Choroid plexus epithelial cell (primary cell): ENCODE data around the gene YARS2.

Experiments
- DNase-seq: peaks from one replicate; pipeline ENCODE4 v3.0.0-alpha.2; 2010; ENCODE audit warnings: low read depth
- H3K4me3 ChIP-seq: 2 replicates; pipeline ENCODE4 v1.5.1; 2011; ENCODE audit warnings: low read depth, mild to moderate bottlenecking, control low read depth, low read length, moderate library complexity
- CTCF ChIP-seq: conservative IDR thresholded peaks from 2 replicates; pipeline ENCODE4 v1.5.1; 2011; ENCODE audit warnings: low read depth, mild to moderate bottlenecking, control low read depth, inconsistent platforms, low read length, moderate library complexity

Gene YARS2

DNA sequence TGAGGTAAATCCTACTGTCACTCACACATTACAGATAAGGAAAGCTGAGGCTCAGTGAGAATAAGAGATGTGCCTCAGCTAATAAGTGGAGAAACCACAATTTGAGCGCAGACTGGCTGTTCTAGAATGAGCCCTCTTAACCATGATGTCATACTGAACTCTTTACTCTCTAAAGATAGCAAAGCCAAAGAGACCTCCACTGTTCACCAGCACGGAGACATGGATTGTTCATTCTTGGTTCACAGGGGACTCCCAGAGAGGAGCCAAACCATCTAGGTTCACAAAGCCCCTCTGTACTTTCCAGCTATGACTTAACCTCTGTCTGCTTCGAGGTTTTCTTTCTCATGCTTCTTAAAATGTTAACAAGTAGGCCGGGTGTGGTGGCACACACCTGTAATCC, 32.7 kb upstream of the YARS2 start:
- no peak for TF ChIP-seq CTCF
- no peak for DNase-seq
- H3K4me3 ChIP-seq: no peak overlapping the region

DNA sequence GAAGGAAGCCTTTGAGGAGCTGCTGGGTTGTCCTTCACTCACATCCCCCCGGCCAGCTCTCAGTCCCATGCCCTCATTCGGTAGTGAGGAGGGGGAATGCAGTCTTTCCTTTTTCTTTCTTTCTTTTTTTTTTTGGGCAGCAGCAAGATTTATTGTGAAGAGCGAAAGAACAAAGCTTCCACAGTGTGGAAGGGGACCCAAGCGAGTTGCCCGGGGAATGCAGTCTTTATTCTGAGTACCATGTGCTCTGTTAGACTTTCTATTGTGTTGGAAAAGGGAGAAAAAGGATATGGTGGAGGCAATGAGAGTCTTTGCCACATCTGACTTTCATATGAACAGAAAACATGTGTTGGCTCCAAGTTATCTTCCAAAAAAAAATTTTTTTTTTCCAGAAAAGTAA, 29.9 kb upstream of the YARS2 start:
- DNase-seq: no peak
- no peak for TF ChIP-seq CTCF

DNA sequence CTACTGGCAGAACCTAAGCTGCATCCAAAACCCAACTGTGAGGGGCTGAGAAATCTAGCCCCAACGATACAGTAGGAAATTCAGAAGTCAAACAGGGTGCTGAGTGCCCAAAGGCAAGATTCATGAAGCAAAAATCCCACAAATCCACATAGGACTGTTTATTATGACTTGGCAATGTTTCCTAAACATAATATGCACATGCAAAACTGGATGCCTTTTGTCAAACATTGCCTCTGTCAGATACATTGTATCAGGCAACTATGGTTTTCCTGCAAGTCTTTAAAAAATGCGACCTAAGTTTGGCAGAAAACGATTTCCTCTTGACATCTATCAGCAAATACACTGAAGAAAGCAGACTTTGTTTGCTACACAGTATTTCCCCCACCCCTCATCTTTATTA, 27.3 kb upstream of the YARS2 start:
- no peak for DNase-seq
- H3K4me3 ChIP-seq: no peak overlapping the region
- no peak for TF ChIP-seq CTCF

More for the DNA sequence above, 29.9 kb upstream of the YARS2 start:
- no peak overlapping the region for H3K4me3 ChIP-seq

DNA sequence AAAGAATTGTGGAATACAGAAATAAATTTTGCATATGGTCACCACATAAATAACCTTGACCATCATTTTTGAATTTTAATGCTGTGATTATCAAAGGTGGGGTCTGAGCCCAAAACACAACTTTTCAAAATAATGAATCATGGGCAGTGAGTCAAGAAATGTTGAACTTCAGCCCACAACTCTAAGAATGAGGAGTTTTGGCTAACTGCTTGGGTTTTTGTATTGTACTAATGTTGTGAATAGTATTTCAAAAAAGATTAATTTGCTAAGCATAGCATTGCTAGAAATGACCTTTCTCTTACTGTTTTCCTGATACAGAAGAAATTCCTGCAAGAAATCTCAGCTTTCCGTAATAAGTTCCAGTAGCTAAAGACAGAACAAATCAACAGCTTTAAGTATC, 24.4 kb upstream of the YARS2 start:
- no peak overlapping the region for H3K4me3 ChIP-seq
- peak; percentile 33 for DNase-seq
- TF ChIP-seq CTCF: no peak

- no peak overlapping the region for H3K4me3 ChIP-seq
- TF ChIP-seq CTCF: no peak
- DNase-seq: peak; percentile 82
Measured at GRCh38 chr12:32777691-32778175, 22.0 kb upstream of the YARS2 start.

DNA sequence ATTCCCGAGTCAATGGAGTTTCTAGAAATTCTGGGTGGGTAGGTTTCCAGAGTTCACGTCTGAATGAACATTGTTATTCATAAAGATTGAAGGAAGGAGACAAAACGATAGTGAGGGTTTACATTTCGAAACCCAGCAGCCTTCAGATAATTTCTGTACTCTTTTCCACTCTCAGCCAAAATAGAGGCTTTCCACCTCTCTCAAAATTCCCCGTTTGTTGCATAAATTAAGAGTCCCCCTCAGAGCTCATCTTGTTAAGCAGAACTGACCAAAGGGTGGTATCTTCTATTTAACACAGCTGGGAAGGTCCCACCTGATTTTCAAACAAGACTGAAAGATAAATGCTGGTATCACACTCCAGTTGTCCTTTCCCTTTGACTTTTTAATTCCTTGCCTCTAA, 21.5 kb upstream of the YARS2 start:
- no peak for TF ChIP-seq CTCF
- DNase-seq: peak; percentile 5
- no peak overlapping the region for H3K4me3 ChIP-seq

- no peak overlapping the region for H3K4me3 ChIP-seq
- no peak for TF ChIP-seq CTCF
- no peak for DNase-seq
Measured at GRCh38 chr12:32776258-32776657, 20.6 kb upstream of the YARS2 start.
